GM12874 (cell line): ENCODE measurements around the gene ART4.

Experiments used
- TF ChIP-seq, protein P1 (sequence below): IDR thresholded peaks from 2 replicates; pipeline ENCODE4 v1.5.1; 2011; ENCODE audit warnings: low read depth, mild to moderate bottlenecking, control low read depth, low read length, moderate library complexity; ENCODE audit not compliant: insufficient read depth

The ART4 gene

DNA sequence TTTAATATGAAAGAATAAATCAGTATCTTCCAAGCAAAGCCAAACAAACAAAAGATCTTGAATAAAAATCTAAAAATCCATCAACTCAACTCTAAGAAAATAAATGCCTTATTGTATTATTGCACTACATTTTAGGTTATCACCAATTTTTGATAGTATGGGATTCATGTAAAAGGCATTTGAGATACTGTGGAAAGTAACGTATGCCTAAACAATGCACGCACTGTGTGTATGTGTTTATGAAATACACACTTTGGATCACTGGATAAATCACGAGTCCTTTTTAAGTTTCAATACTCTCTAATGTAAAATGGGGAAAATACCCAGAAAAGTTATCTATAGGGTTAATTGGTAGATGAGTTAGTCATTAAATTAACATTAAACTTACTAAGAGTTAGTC lies 57.8 kb downstream of the ART4 start:
- TF ChIP-seq, protein P1, sequence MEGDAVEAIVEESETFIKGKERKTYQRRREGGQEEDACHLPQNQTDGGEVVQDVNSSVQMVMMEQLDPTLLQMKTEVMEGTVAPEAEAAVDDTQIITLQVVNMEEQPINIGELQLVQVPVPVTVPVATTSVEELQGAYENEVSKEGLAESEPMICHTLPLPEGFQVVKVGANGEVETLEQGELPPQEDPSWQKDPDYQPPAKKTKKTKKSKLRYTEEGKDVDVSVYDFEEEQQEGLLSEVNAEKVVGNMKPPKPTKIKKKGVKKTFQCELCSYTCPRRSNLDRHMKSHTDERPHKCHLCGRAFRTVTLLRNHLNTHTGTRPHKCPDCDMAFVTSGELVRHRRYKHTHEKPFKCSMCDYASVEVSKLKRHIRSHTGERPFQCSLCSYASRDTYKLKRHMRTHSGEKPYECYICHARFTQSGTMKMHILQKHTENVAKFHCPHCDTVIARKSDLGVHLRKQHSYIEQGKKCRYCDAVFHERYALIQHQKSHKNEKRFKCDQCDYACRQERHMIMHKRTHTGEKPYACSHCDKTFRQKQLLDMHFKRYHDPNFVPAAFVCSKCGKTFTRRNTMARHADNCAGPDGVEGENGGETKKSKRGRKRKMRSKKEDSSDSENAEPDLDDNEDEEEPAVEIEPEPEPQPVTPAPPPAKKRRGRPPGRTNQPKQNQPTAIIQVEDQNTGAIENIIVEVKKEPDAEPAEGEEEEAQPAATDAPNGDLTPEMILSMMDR = no peak

- TF ChIP-seq, protein P1 = no peak
Observed at GRCh38 chr12:14784471-14784870, 58.9 kb downstream of the ART4 start.

DNA sequence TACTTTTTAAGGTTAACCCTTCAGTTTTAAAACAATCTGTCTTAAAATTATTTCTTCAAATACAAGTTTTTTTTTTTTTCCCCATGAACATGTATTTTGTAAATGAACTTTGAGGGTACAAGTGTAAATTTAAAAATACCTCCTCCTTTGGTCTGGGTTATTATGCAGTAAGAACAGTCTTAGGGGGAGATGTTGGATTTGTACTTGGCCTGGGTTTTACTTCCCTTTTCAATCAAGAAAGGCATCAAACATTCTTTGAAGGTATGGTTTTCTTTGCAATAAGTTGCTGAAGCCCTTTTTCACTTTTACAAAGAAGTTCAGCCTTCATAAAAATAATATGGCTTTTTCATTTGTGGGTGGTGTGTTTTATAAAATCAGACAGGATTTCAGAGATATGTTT lies 60.6 kb downstream of the ART4 start:
- TF ChIP-seq, protein P1 = no peak

- TF ChIP-seq, protein P1 = no peak
Observed at GRCh38 chr12:14781563-14781962, 61.8 kb downstream of the ART4 start.

DNA sequence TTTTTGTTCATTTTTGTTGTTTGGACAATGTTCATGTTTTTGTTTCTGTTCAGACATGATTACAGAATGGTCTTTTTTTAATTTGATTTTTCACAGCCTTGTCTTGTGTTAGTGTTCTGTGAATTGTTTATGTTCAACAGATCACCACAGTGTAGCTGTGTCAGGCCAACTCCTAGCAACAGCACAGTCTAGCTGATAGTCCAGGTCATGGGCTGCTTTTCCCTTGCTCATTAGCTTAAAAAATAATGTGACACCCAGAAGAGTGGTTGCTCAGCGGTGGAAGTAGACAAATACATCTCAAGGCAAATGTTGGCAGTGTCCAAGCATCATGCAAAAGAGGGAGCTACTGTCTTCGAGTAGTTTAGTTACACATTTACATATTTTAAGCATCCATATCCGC lies 62.5 kb downstream of the ART4 start:
- TF ChIP-seq, protein P1 = no peak

DNA sequence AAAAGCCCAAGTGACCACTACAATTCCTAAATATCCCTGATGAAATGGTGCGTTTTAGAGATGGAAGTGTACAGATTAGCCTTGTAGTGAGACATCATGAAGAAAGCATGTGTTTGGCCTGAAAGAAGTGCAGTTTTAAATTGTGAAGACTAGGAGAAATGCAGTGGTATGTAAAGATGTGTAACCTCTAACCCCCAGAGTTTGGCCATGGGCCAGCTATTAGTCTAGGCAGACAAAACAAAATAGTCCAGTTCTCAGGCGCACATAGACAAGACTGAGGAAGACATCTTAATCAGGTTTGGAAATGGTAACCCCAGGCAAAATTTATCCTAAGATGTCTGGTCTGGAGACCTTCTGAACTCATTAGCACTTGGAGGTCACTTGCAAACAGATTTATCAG lies 63.5 kb downstream of the ART4 start:
- TF ChIP-seq, protein P1 = no peak

DNA sequence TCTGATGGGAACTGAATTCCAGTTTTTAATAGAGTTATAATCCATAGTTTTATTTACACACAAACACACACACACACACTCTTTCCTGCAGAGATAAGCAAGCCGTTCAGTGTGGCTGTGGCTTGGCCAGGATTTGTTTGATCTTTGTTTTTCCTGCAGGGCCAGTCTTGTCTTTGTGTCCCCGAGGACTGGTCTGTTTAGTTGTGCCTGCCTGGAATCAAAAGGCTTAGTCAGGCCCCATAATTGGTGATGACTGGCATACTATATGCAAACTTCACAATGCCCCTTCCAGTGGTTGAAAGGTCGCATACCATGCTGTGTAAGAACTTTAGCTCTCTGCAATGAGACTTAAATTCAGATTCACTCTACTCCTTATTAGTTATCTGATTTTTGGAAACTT lies 66.1 kb downstream of the ART4 start:
- TF ChIP-seq, protein P1 = no peak
